A549 (cell line): Measurements from ENCODE around the gene LIN7A.

Source experiments
- CEBPB ChIP-seq, 2 experiments: fragments of >200 bp in 1 of 2; sonication (Bioruptor Twin) in 1 of 2; formaldehyde crosslinking in 1 of 2; IDR thresholded peaks; 2 replicates each; pipeline ENCODE4 v1.6.1; 2012 to 2016
- HDAC2 ChIP-seq: fragments of 200-600 bp; sonication (generic); IDR thresholded peaks from 2 replicates; pipeline ENCODE4 v1.6.1; 2016
- HOXB5 ChIP-seq: fragments of 250-450 bp; sonication (Bioruptor Pico); IDR thresholded peaks from 2 replicates; pipeline ENCODE4 v1.5.0; 2020; ENCODE audit warnings: mild to moderate bottlenecking, moderate library complexity

DNA sequence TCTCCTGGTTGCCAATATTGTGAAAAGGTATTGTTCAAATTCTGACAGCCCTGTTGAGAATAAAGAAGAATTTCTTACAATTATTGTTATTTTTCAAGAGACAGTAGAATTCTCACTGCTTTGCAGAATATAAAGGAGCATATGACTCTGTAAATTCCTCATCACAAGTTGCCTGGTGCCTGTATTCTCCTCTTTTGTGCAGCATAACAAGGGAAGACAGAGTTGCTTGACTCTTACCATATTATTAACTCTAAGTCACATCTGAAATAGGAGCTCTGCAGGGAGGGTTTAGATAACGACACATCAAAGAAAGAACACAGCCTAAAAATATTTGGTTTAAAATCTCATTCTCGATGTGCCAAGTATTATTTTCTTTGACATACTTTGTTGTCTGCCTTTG is 189.9 kb downstream of the LIN7A start:
- TF ChIP-seq CEBPB (IDR thresholded peaks at IDR 0.05) (no peak), HOXB5 (CRISPR knock-in tag) (no peak), HDAC2 (no peak)
